Right ventricle myocardium superior (tissue), 1 donor: ENCODE data around the gene FAM120B. TPM values are rescaled to one million over a fixed set of nuclear protein-coding genes. Genes with fewer than 3 reads are reported as not detected.
"Not testable (repeated sequence)": the region's sequence is repeated elsewhere in the genome, so short reads cannot be mapped to it uniquely, and the experiment has no call there.

ENCODE experiments used
- ATAC-seq: fragments of 200-7000 bp; cut with Tn5 transposase; one replicate; pipeline ENCODE4 v1.9.1; 2020; ENCODE audit warnings: mild to moderate bottlenecking; ENCODE audit not compliant: poor library complexity
- DNase-seq: peaks from one replicate; pipeline ENCODE4 v3.0.0-alpha.2; 2020
- intact Hi-C: fragments of 100-400 bp; cut with DNase I; formaldehyde crosslinking; loops from one replicate; pipeline ENCODE4 v1.11.2; 2022
- total RNA-seq: library from RNA; stranded (reverse); fragmentation: NEBNext Ultra II Directional; extraction: Animal tissue kit (Norgen Biotek cat#: 25700); gene quantifications from one replicate; pipeline ENCODE4 v1.2.1, GENCODE V29; 2021
- donor health status: DM: no; HTN: yes; CAD: no; lungs with severe emphysema.

Gene FAM120B
- total RNA-seq, 1 donor from 2014 or later = 16.5 TPM

- ATAC-seq = no peak
- intact Hi-C loops = no loop called here
- no peak for DNase-seq
These were observed 88.4 kb downstream of the FAM120B start for GRCh38 chr6:170394980-170395379.

GRCh38 chr6:170398743-170399369 lies 92.3 kb downstream of the FAM120B start:
- intact Hi-C loops, ATAC-seq, DNase-seq: not testable (repeated sequence)

- ATAC-seq, DNase-seq, intact Hi-C loops: not testable (repeated sequence)
These were observed 93.5 kb downstream of the FAM120B start for GRCh38 chr6:170399955-170400558.

GRCh38 chr6:170402318-170403040 lies 95.9 kb downstream of the FAM120B start:
- ATAC-seq = no peak
- DNase-seq = no peak
- intact Hi-C loops = no loop called here

GRCh38 chr6:170403451-170403850 lies 96.9 kb downstream of the FAM120B start:
- no peak for ATAC-seq
- no peak for DNase-seq
- intact Hi-C loops = no loop called here

- no peak for ATAC-seq
- no peak for DNase-seq
- intact Hi-C loops = no loop called here
These were observed 97.5 kb downstream of the FAM120B start for GRCh38 chr6:170404036-170404435.

- no peak for DNase-seq
- intact Hi-C loops = no loop called here
- ATAC-seq = no peak
These were observed 98.1 kb downstream of the FAM120B start for GRCh38 chr6:170404697-170405096.

- intact Hi-C loops = no loop called here
- ATAC-seq (no peak), DNase-seq (no peak)
These were observed 98.9 kb downstream of the FAM120B start for GRCh38 chr6:170405311-170405975.

- DNase-seq (no peak), ATAC-seq (no peak)
- intact Hi-C loops = no loop called here
These were observed 100.6 kb downstream of the FAM120B start for GRCh38 chr6:170407200-170407599.

- ATAC-seq (no peak), DNase-seq (no peak)
- intact Hi-C loops = no loop called here
These were observed 101.4 kb downstream of the FAM120B start for GRCh38 chr6:170407932-170408331.

- ATAC-seq, DNase-seq, intact Hi-C loops: not testable (repeated sequence)
These were observed 103.2 kb downstream of the FAM120B start for GRCh38 chr6:170409746-170410145.

GRCh38 chr6:170410241-170410640 lies 103.7 kb downstream of the FAM120B start:
- no peak for ATAC-seq
- intact Hi-C loops = no loop called here
- DNase-seq = no peak

GRCh38 chr6:170415318-170415717 lies 108.8 kb downstream of the FAM120B start:
- ATAC-seq (no peak), DNase-seq (no peak)
- intact Hi-C loops = no loop called here

GRCh38 chr6:170416303-170416702 lies 109.7 kb downstream of the FAM120B start:
- ATAC-seq = no peak
- intact Hi-C loops = no loop called here

GRCh38 chr6:170416959-170417606 lies 110.5 kb downstream of the FAM120B start:
- intact Hi-C loops = no loop called here
- ATAC-seq (no peak), DNase-seq (no peak)

More at GRCh38 chr6:170416303-170416702, 109.7 kb downstream of the FAM120B start:
- no peak for DNase-seq

GRCh38 chr6:170417881-170418280 lies 111.3 kb downstream of the FAM120B start:
- DNase-seq (no peak), ATAC-seq (no peak)
- intact Hi-C loops = no loop called here

GRCh38 chr6:170420283-170420682 lies 113.7 kb downstream of the FAM120B start:
- DNase-seq (no peak), ATAC-seq (no peak)
- intact Hi-C loops = no loop called here

GRCh38 chr6:170420791-170421776 lies 114.5 kb downstream of the FAM120B start:
- intact Hi-C loops = no loop called here
- ATAC-seq = no peak
- DNase-seq = no peak
